GM21619 (cell line): ENCODE results near the gene TRIM74.
"Not testable (repeated sequence)": the region's sequence is repeated elsewhere in the genome, so short reads cannot be mapped to it uniquely, and the experiment has no call there.

ENCODE experiments used
- ATAC-seq: cut with Tn5 transposase; IDR thresholded peaks from one replicate; pipeline ENCODE4 v1.9.1; 2021; ENCODE audit not compliant: unreplicated experiment

TRIM74 gene

DNA sequence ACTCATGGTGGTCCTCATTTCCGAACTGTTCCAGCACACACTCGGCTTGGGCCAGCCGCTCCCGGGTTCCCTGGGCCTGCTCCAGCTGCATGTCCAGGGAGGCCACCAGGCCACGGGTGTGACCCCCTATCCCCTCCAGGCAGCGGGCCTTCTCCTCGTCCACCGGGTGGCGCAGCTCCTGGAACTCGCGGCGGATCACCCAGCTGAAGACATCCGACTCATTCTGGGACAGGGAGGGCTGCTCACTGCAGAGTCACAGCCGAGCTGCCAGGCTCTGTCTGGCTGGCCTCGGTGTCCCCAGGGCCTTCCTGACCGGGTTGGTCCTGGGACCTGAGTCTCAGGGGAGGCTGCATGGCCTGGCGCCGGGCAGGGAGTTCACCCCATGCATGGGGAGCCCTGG, 9.2 kb downstream of the TRIM74 start:
- ATAC-seq = not testable (repeated sequence)

DNA sequence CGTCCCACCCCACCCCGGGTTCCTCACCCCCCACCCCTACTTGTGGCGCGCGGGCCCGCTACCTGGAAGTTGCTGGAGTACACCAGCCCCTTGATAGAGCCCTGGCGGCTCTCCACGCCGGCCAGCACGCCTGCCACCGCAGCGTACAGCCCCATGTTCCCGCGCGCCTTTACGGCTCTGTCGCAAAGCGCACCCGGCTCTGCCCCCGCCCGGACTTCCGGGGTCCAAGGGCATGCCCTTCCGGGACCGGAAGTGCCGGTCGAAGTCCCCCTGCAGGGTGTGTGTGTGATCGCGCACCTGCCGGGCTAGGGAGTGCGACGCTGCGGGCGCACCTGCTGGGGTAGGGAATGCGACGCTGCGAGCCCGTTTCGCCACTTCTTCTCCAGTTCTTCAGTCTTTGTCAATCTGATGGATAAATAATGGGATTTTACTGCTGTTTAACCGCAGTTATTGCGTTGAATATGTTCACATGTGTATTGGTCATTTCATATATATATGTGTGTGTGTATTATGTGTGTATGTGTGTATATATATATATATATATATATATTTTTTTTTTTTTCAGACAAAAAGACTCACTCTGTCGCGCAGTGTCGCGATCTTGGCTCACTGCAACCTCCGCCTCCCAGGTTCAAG, 14.6 kb downstream of the TRIM74 start:
- peak; percentile 92 for ATAC-seq

DNA sequence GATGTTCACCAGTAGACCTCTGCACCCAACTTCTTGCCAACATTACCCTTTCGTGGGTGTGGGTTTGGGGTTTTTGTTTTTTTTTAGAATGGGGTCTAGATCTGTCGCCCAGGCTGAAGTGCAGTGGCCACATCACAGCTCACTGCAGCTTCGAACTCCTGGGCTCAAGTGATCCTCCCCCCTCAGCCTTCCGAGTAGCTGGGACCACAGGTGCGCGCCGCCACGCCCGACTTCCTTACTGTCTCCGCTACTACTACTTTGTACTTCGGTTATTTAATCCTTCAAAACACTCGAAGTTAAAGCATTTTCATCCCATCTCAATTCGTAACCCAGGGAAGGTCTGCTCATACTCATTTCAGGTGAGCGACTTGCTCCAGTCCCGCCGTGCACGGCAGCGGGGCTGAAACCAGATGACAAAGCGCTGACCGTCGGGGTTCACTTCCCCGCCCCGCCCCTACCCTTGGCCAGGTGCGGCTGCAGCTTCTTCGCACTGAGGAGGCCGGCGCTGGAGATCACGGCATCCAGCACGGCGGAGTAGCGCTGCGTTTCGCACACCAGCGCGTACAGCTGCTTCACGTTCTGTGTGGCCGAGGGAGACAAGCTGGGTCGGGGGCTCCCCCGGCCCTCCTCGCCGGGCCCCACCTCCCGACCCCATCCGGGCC, 15.2 kb downstream of the TRIM74 start:
- ATAC-seq = peak; percentile 45

DNA sequence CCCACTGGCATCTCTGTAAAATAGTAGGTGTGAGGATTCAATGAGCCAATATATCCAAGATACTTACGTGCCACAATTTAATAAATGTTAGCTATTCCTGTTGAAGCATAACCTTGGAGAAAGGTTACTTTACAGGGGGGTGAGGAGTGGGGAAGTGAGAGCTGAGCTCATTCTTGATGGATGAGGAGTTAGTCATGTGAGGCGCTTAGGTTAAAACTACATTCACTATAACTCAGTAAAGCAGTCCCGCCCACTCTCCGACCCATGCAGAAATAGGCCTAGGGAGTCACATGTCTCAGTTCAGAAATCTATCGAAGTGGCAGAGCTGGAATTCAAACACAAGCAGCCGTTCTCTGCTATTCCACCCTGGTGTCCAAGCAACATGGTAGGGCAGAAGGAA, 18.8 kb downstream of the TRIM74 start:
- ATAC-seq = not testable (repeated sequence)

DNA sequence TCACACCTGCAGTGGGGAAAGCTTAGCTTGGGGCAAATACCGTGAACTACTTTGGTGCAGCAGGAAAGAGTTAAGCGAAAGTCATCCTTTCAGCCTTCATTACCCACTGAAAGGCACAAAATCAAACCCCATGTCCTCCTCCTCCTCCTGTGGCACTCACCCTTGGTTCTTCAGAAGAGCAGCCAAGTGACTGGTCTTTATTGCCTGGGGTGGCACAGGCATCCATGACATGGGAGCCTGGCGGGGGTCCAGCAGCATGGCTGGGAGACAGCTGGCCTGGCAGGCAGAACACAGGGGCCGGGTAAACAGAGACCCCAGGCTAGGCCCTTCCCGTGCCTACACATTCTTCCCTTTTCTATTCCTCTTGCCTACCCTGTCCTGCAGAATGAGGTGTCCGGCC, 19.6 kb downstream of the TRIM74 start:
- ATAC-seq = not testable (repeated sequence)

DNA sequence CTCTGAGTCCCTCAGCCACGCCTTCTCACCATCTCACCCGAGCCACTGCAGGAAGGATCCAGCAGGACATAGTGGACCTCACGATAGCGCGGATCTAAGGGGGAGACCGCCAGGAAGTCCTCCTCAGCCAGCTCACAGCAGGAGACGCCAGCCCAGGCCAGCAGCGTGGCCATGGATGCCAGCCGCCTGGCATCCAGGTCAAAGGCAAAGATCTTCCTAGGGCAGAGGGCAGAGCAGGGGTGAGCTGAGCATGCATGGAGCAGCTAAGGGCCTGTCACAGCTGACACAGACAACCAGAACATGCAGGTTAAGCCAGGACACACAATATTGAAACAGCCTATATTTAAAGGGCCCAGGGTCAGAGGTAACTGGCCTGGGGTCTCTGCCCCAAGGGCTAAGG, 20.0 kb downstream of the TRIM74 start:
- ATAC-seq = not testable (repeated sequence)

DNA sequence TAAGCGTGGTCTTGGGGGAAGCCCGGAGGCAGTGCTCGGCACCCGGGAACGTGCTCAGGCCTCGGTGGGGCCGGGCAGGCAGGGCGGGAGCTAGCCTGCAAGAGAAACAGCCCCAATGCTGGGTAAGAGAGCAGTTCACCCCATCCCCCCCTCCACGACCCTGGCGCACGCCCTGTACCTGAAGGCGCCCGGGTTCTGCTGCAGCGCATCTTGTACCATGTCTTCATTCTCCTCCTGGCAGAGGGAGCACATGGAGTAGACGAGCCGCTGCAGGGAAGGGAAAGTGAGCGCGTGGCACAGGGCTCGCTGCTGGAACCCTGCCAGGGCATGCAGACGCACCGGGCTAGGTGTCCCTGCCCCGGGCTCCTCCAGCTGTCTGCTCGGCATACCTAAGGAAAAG, 20.6 kb downstream of the TRIM74 start:
- ATAC-seq = not testable (repeated sequence)

DNA sequence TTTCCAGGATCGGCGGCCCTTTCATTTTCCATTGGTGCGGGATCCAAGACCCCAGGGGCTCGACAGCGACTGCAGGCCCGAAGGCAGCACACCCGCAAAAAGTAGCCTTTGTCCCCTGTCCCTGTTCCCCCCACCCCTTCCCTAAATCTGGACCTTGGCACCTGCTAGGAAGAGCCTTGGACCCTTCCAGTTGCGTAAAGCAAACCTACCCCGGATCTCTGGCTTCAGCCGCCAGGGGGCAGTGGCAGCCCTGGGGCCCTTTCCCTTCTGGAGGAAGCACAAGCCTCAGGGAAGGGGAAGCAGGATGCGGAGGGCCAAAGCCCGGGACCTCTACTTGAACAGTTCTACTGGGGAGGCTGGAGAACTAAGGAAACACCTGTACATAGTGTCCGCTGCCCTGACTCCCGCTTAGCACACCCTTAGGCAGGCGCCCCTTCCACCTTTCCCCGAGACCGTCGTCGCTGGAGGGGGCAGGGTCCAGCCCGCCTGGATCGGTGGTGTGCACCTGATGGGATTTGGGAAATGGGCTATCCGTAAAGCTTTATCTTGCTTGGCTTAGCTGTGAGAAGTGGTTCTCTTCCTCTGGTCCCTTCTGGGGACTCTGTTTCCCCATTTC, 23.0 kb downstream of the TRIM74 start:
- ATAC-seq = not testable (repeated sequence)

DNA sequence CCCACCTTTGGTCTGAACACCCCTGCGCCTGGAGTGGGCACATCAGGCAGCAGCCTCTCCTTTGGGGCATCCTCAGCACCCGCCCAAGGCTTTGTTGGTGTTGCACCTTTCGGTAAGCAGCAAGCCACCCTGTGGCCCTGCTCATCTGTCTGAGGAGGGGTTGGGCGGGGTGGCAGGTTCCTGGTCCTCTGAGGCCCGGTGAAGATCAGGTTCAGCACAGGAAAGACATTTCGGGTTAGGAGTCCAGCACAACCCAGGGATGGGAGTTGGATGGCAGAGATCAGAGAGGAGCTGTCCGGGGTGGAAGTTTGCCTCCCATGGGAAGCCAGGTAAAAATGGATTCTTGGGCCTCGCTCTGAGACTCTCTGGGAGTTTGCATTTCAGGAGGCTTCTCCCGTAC, 23.7 kb downstream of the TRIM74 start:
- not testable (repeated sequence) for ATAC-seq

DNA sequence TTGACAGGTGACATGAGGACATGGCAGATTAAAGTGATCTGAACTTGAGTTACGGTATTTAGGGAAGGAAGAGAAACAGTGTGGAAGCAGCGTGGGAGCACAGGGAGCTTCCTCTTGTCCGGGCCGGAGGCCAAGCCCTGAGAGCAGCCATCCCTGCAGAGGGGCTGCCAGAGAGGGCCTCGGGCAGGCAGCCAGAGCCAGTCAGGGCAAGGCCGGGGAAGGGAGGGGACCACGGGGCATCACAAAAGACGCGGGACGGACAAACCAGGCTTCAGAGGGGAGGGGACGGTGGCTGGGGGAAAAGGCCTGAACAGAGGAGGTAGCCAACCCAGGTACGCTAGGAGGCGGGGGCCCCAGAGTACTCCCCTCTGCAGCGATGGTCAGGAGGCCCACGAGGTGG, 24.3 kb downstream of the TRIM74 start:
- not testable (repeated sequence) for ATAC-seq

DNA sequence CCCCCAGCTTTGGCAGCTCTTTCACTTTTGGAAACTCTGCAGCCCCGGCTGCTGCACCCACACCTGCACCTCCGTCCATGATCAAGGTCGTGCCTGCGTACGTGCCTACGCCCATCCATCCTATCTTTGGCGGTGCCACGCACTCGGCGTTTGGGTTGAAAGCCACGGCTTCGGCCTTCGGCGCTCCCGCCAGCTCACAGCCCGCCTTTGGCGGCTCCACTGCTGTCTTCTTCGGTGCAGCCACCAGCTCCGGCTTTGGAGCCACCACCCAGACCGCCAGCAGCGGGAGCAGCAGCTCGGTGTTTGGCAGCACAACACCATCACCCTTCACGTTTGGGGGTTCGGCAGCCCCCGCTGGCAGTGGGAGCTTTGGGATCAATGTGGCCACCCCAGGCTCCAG, 26.3 kb downstream of the TRIM74 start:
- not testable (repeated sequence) for ATAC-seq

DNA sequence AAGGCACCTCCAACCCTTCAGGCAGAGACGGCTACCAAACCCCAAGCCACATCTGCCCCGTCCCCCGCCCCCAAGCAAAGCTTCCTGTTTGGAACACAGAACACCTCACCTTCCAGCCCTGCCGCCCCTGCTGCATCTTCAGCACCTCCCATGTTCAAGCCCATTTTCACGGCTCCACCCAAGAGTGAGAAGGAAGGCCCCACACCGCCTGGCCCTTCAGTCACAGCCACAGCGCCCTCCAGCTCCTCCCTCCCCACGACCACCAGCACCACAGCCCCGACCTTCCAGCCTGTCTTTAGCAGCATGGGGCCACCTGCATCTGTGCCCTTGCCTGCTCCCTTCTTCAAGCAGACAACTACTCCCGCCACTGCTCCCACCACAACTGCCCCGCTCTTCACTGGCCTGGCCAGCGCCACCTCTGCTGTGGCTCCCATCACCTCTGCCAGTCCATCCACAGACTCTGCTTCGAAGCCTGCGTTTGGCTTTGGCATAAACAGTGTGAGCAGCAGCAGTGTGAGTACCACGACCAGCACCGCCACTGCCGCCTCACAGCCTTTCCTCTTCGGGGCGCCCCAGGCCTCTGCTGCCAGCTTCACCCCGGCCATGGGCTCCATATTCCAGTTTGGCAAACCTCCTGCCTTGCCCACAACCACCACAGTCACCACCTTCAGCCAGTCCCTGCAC, 27.1 kb downstream of the TRIM74 start:
- not testable (repeated sequence) for ATAC-seq

DNA sequence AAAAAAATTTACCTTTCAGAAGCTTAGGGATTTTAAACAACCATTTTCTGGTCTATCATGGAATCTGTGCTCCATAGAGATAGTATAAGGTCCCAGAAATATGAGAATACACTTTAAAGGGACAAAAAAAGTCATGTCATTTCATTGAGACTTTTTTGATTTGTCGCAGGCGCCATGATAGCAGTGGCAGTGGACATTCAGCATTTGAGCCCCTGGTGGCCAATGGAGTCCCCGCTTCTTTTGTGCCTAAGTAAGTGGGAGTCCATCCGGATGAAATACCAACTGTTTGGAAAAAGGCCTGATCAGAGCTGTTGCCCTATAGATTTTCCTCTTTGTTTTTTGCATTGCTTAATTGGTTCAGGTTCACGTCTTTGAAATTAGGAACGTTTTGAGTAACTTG, 41.0 kb downstream of the TRIM74 start:
- ATAC-seq = not testable (repeated sequence)

DNA sequence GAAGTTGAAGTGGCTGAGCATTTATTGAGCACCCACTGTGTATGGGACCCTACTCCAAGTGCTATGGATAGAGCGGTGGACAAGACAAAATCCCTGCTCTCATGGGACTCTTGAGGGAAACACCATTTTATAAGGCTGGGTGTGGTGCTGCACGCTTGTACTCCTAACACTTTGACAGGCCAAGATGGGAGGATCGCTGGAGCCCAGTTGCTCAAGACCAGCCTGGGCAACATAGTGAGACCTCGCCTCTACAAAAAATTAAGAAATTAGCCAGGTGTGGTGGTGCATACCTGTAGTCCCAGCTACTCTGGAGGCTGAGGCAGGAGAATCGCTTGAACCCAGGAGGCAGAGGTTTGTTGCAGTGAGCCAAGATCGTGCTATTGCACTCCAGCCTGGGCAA, 41.5 kb downstream of the TRIM74 start:
- not testable (repeated sequence) for ATAC-seq

DNA sequence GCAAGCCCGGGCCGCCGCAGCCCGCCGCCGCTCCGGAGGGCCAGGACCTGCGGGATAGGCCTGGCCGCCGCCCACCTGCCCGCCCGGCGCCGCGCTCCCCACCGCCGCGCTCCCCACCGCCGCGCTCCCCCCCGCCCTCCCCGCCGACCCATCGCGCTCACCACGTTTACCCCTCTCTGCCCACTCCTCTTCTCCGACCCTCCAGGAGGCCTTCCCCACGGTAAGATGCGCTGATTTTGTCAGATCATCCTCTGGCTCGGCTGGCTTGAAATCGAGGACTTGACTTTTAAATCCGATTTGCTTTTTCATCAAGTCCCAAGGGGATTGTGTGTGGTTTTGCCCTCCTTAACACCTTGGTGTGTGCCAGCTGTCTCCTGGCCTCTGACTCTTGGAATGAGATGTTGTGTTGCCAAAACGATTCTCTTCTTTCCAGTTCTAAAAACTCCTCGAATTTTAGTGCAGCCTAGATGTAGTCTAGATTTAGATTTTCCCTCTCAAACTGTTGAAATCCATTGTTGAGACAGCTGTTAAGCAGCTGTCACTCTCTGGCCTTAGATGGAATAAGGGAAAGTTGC, 43.6 kb downstream of the TRIM74 start:
- ATAC-seq = no peak

DNA sequence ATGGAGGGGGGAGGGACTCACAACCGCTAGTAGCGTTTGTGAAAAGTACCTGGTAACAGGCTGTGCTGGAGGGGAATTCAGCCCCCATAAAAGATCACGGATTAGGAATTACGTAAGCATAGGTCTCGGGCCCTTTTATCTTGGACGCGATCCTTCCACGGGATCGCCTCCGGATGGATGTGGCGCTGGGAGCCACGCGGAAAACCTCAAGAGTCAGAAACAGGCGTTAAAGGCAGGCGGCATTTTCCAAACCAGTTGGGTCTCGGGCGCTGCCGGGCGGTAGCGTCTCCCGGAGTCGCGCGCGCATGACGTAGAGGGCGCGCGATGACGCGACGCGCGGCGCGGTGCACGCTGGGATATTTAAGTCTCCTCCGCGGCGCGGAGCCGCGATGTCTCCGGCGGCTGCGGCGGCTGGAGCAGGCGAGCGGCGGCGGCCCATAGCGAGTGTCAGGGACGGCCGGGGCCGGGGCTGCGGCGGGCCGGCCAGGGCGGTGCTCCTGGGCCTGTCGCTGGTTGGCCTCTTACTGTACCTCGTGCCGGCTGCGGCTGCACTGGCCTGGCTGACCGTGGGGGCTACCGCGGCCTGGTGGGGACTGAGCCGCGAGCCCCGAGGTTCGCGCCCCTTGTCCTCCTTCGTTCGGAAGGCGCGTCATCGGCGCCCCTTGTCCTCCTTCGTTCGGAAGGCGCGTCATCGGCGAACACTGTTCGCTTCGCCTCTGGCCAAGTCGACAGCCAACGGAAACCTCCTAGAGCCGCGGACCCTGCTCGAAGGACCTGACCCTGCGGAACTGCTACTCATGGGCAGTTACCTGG, 44.3 kb downstream of the TRIM74 start, which contains the start of gene POM121:
TSS of gene POM121 (plus strand) at position 363 of the 813 bp plus-strand sequence. CDS start at position 390, 27 bp downstream.
- ATAC-seq = peak; percentile 88

DNA sequence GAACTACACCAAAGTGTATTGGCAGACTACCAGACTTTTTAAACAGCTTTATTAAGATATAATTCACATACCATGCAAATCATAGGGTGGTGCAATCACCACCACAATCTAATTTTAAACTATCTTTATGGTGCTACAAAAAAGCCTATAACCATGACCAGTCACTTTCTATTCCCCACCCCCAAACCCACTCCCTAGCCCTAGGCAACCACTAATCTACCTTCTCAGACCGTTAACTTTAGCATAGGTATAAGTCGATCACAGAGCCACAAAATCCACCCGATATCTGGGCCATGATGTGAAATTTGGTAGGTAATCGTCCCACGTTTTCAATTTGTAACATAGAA, 44.9 kb downstream of the TRIM74 start:
- no peak for ATAC-seq

DNA sequence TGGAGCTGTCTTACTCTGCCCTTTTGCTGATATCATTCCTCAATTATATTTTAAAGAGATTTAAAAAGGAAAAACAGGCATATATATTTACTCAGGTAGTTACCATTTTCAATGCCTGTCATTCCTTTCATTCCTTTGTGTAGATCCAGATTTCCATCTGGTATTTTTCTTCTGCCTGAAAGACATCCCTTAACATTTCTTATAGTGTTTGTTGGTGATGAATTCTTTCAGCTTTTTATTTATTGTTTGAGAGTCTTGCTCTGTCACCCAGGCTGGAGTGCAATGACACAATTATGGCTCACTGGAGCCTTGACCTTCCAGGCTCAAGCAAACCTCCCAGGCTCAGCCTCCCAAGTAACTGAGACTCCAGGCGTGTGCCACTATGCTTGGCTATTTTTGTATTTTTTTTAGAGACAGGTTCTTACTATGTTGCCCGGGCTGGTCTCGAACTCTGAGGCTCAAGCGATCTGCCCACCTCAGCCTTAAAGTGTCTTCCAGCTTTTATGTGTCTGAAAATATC, 50.0 kb downstream of the TRIM74 start:
- ATAC-seq = no peak

DNA sequence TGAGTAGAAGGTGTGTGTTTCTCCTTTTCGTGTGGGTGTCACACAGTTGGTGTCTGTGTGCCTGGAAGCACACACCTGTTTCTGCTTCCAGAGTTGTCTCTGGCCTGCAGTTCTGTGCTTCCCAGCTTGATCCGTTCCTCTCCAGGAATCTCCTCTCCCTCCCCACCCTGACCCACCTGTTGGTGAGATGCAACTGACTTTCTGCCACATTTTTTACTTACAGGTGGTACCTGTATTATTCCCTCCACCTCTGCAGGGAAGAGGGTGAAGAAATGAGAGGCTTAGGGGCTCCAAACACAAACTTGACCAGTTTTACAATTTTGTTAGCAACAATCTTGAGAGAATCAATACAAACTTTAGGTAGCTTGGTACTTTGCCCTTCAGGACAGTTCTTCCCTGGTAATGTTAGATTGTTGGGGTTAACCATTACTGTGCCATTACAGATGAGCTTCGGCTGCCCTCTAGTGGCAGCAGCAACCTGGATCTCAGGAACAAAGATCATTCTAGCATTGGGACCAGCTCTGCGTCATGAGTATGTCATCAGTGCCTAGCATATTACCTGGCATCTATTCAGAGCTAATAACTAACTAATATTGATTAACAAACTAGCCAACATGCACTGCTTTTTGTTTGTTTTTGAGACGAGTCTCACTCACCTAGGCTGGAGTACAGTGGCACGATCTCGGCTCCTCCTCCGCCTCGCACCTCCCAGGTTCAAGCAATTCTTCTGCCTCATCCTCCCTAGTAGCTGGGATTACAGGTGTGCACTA, 54.3 kb downstream of the TRIM74 start:
- ATAC-seq = peak; percentile 79
